Smooth muscle cell (in vitro differentiated cells): Measurements from ENCODE around the gene ARHGAP12. TPM values are rescaled to one million over a fixed set of nuclear protein-coding genes. Genes with fewer than 3 reads are reported as not detected.
A peak's percentile ranks its signal among the peaks of the same experiment; 100 is the strongest.

Experiments used
- DNase-seq: peaks from one replicate; lab custom pipeline; 2025; ENCODE audit not compliant: unreplicated experiment; lab: John Stamatoyannopoulos, UW
- H2AFZ ChIP-seq: fragments of 200-600 bp; sonication (generic); 2 replicates; pipeline ENCODE4 v1.6.0; 2016; ENCODE audit warnings: antibody characterized with exemption, low read depth, mild to moderate bottlenecking
- H3F3A ChIP-seq: fragments of 200-600 bp; sonication (generic); 2 replicates; pipeline ENCODE4 v1.6.0; 2017; ENCODE audit warnings: antibody characterized with exemption, low read depth
- H3K27ac ChIP-seq: fragments of 200-600 bp; sonication (generic); 2 replicates; pipeline ENCODE4 v1.5.1; 2016; ENCODE audit warnings: low read depth, mild to moderate bottlenecking
- H3K27me3 ChIP-seq: fragments of 200-600 bp; sonication (generic); 2 replicates; pipeline ENCODE4 v1.6.1; 2016; ENCODE audit warnings: low read depth, mild to moderate bottlenecking
- H3K36me3 ChIP-seq: fragments of 200-600 bp; sonication (generic); 2 replicates; pipeline ENCODE4 v1.5.1; 2016; ENCODE audit warnings: low read depth
- H3K4me1 ChIP-seq: fragments of 200-600 bp; sonication (generic); 2 replicates; pipeline ENCODE4 v1.5.1; 2016; ENCODE audit warnings: low read depth
- H3K4me2 ChIP-seq: fragments of 200-600 bp; sonication (generic); 2 replicates; pipeline ENCODE4 v1.6.0; 2016; ENCODE audit warnings: mild to moderate bottlenecking
- H3K4me3 ChIP-seq: fragments of 200-600 bp; sonication (generic); 2 replicates; pipeline ENCODE4 v1.5.1; 2016; ENCODE audit warnings: mild to moderate bottlenecking
- H3K79me2 ChIP-seq: fragments of 200-600 bp; sonication (generic); 2 replicates; pipeline ENCODE4 v1.6.0; 2016; ENCODE audit warnings: low read depth, mild to moderate bottlenecking
- H3K9ac ChIP-seq: fragments of 200-600 bp; sonication (generic); 2 replicates; pipeline ENCODE4 v1.6.0; 2016; ENCODE audit warnings: low read depth
- H3K9me3 ChIP-seq: fragments of 200-600 bp; sonication (generic); replicated peaks from 2 replicates; pipeline ENCODE4 v1.5.1; 2016; ENCODE audit warnings: low read depth
- H4K20me1 ChIP-seq: fragments of 200-600 bp; sonication (generic); 2 replicates; pipeline ENCODE4 v1.6.0; 2016; ENCODE audit warnings: low read depth
- CTCF ChIP-seq: fragments of 200-600 bp; sonication (generic); IDR thresholded peaks from 2 replicates; pipeline ENCODE4 v1.5.1; 2017; ENCODE audit warnings: borderline replicate concordance, mild to moderate bottlenecking, antibody characterized with exemption; ENCODE audit not compliant: insufficient read depth, poor library complexity, severe bottlenecking
- WGBS: methylation state at CpG from one replicate; pipeline ENCODE4 v1.1.7; 2016; ENCODE audit warnings: low lambda C conversion rate; 5-methylcytosine and 5-hydroxymethylcytosine counted together
- polyA plus RNA-seq: library from polyadenylated mRNA; unstranded; fragments of >200 nt; fragmentation: Nextera tagmentation; extraction: Ambion mirVana; gene quantifications from 2 replicates; pipeline ENCODE4 v1.2.1, GENCODE V29; 2016
- total RNA-seq: library from RNA; depleted of rRNA; stranded (reverse); fragments of >200 nt; gene quantifications from 2 replicates; pipeline ENCODE4 v1.2.3, GENCODE V29; 2014

ARHGAP12 gene
- total RNA-seq = 32.7 and 46.2 TPM in 2 replicates
- 10.5 and 14.5 TPM in 2 replicates for polyA plus RNA-seq

- Histone ChIP-seq H3K4me1 (peaks cover 14% of the 10 kb centered on the region), H2AFZ (peak within 1 kb of the TSS; percentile 87), H4K20me1 (peaks cover 40% of the 10 kb centered on the region), H3K9ac (peak within 1 kb of the TSS; percentile 89), H3K27me3 (no peaks in the 10 kb centered on the region), H3K27ac (peak within 1 kb of the TSS; percentile 77), H3F3A (peaks cover 4% of the 10 kb centered on the region), H3K9me3 (no peaks in the 10 kb centered on the region), H3K79me2 (peaks cover 44% of the 10 kb centered on the region), H3K4me3 (peak within 1 kb of the TSS; percentile 95), H3K36me3 (no peaks in the 10 kb centered on the region), H3K4me2 (peak within 1 kb of the TSS; percentile 82)
- under 1% methylated on average over 47 of the region's 92 CpGs for WGBS
- DNase-seq = peak; percentile 87
- TF ChIP-seq CTCF = no peak
Observed at GRCh38 chr10:31928549-31929260, at the start of gene ARHGAP12. ARHGAP12 (minus strand) TSS chr10:31928831; CDS start chr10:31908855, 19,976 bp downstream.

GRCh38 chr10:31978156-31978483 is 49.5 kb upstream of the ARHGAP12 start:
- no peaks in the 10 kb centered on the region for H4K20me1 ChIP-seq
- no peak for TF ChIP-seq CTCF
- no peaks in the 10 kb centered on the region for H3F3A ChIP-seq
- no peak overlapping the region for H3K9ac ChIP-seq
- no peak overlapping the region for H3K4me3 ChIP-seq
- WGBS = 93% methylated on average over 2 of the region's 2 CpGs
- no peak overlapping the region for H2AFZ ChIP-seq
- H3K27ac ChIP-seq = no peak overlapping the region
- H3K27me3 ChIP-seq = no peaks in the 10 kb centered on the region
- no peaks in the 10 kb centered on the region for H3K36me3 ChIP-seq
- peaks cover 11% of the 10 kb centered on the region for H3K4me1 ChIP-seq
- no peak overlapping the region for H3K4me2 ChIP-seq
- DNase-seq = no peak
- H3K9me3 ChIP-seq = no peaks in the 10 kb centered on the region
- H3K79me2 ChIP-seq = no peaks in the 10 kb centered on the region

DNA sequence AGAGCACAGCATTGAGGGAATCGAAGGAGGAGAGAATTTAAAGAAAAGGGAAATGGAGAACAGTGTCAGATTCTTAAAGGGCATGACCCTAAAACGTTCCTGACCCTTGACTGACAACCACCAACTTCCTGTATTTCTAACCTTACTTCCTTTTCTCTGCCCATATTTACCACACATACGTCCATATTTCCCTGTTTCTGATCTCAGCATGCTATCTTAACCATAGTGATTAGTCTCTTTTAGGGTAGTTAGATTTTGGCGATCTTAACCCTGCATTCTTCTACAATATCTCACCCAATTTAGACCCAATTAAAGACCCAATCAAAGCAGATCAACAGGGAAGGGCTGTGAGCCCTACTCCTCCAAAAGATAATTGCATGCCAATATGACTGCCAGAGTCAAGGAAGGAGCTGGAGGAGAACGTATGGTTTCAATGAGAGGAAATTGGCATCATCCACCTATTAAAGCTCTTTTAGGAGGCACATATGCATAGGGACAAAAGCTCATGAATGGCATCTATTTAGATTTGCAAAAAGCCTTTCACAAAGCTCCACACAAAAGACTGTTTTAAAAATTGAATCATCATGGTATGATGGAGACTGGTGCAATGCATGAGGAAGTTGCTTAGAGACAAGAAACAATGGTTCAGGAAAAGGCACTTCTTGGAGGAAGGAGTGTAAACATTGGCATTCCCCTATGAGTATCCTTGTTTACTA is 49.0 kb upstream of the ARHGAP12 start:
- no peaks in the 10 kb centered on the region for H3K9me3 ChIP-seq
- no peaks in the 10 kb centered on the region for H3K36me3 ChIP-seq
- no peak overlapping the region for H3K4me2 ChIP-seq
- WGBS = 94% methylated on average over 5 of the region's 5 CpGs
- H3K4me3 ChIP-seq = no peak overlapping the region
- no peak for TF ChIP-seq CTCF
- H3F3A ChIP-seq = no peaks in the 10 kb centered on the region
- H3K79me2 ChIP-seq = no peaks in the 10 kb centered on the region
- H3K27ac ChIP-seq = no peak overlapping the region
- H2AFZ ChIP-seq = no peak overlapping the region
- no peaks in the 10 kb centered on the region for H3K27me3 ChIP-seq
- H3K9ac ChIP-seq = no peak overlapping the region
- no peaks in the 10 kb centered on the region for H4K20me1 ChIP-seq
- H3K4me1 ChIP-seq = peaks cover 11% of the 10 kb centered on the region
- DNase-seq = no peak
